Sigmoid colon (tissue), 7 donors: ENCODE measurements around the gene CAD. TPM values are rescaled to one million over a fixed set of nuclear protein-coding genes. Genes with fewer than 3 reads are reported as not detected.

Experiments
- DNase-seq: peaks from one replicate; pipeline ENCODE4 v3.0.0-alpha.2; 2019
- H3K27ac ChIP-seq, 4 donors: fragments of 200-600 bp; sonication (generic); one replicate each; pipeline ENCODE4 v1.5.1; 2016 to 2019; ENCODE audit warnings: mild to moderate bottlenecking in 1 of 4
- H3K27me3 ChIP-seq, 3 donors: fragments of 200-600 bp; sonication (generic); one replicate each; pipeline ENCODE4 v1.5.1; 2019; ENCODE audit warnings: mild to moderate bottlenecking in 1 of 3
- H3K36me3 ChIP-seq, 4 donors: fragments of 200-600 bp; sonication (generic); one replicate each; pipeline ENCODE4 v1.5.1; 2016 to 2019
- H3K4me1 ChIP-seq, 4 donors: fragments of 200-600 bp; sonication (generic); one replicate each; pipeline ENCODE4 v1.5.1; 2017 to 2019
- H3K4me3 ChIP-seq, 4 donors: fragments of 200-600 bp; sonication (generic); one replicate each; pipeline ENCODE4 v1.5.1; 2017 to 2019; ENCODE audit warnings: mild to moderate bottlenecking in 2 of 4, moderate library complexity in 1 of 4
- H3K9me3 ChIP-seq, 4 donors: fragments of 200-600 bp in 3 of 4; sonication (generic) in 3 of 4; one replicate each; pipeline versions ENCODE4 v1.5.1 to v1.6.1; 2013 to 2019
- EP300 ChIP-seq, 4 donors: sonication (generic); formaldehyde crosslinking; IDR thresholded peaks; one replicate each; pipeline ENCODE4 v1.6.1; 2017; ENCODE audit warnings: antibody characterized with exemption in 4 of 4
- POLR2A ChIP-seq, 2 donors: fragments of 450-650 bp; IDR thresholded peaks; one replicate each; pipeline ENCODE4 v1.6.1; 2016; ENCODE audit warnings: antibody characterized with exemption in 2 of 2, mild to moderate bottlenecking in 2 of 2, moderate library complexity in 2 of 2
- POLR2AphosphoS5 ChIP-seq, 4 donors: sonication (generic); formaldehyde crosslinking; IDR thresholded peaks; one replicate each; pipeline ENCODE4 v1.6.1; 2017; ENCODE audit warnings: antibody characterized with exemption in 4 of 4
- WGBS, 2 donors: extraction: QIAGEN DNeasy Blood & Tissue Kit; methylation state at CpG; one replicate each; pipeline ENCODE4 v1.1.7; 2013; 5-methylcytosine and 5-hydroxymethylcytosine counted together
- intact Hi-C: fragments of 100-400 bp; cut with DNase I; formaldehyde crosslinking; loops from one replicate; pipeline ENCODE4 v1.15.1; 2023
- polyA plus RNA-seq, 3 donors: library from polyadenylated mRNA; stranded (reverse); fragments of 200-250 nt; gene quantifications; one replicate each; pipeline ENCODE4 v1.2.3, GENCODE V29; 2013
- total RNA-seq, 4 donors: library from RNA; depleted of rRNA; stranded (reverse); fragments of >200 nt; gene quantifications; one replicate each; pipeline ENCODE4 v1.1.0, GENCODE V29; 2016
- TF ChIP-seq, protein P1 (sequence below), 4 experiments: fragments of 450-650 bp in 3 of 4; fragments of 200-600 bp in 1 of 4; IDR thresholded peaks; one replicate each; pipeline ENCODE4 v1.5.1; 2016 to 2019; ENCODE audit warnings: antibody characterized with exemption in 4 of 4, mild to moderate bottlenecking in 3 of 4, moderate library complexity in 2 of 4
- donor health status: healthy with polysubstance abuse.
- donor health status: Bipolar disorder and iron deficiency.
- donor health status: healthy.

CAD gene
- total and polyA plus RNA-seq, 7 donors = 1.8 to 27.4 (median 12.8) TPM

DNA sequence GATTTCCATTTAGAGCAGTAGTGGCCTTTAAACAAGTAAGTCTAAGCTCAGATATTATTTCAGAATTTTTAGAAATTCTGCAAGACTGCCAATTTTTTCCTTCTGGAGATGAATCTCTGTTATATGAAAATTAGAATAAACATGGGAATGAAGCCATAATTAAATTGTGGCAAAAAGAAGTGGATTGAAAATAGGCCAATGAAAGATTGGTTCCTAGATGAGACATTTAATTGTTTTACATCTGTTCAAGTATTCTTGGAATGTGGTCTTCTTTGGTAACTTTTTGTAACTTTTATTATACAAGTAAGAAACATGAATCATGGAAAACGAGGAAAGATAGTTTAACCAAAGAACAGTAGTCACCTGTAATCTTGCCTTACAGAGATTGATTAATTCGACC, 10.3 kb downstream of the CAD start:
- TF ChIP-seq POLR2A (IDR thresholded peaks at IDR 0.05) (no peak), EP300 (IDR thresholded peaks at IDR 0.05) (no peak), POLR2AphosphoS5 (IDR thresholded peaks at IDR 0.05) (no peak)
- TF ChIP-seq, protein P1, sequence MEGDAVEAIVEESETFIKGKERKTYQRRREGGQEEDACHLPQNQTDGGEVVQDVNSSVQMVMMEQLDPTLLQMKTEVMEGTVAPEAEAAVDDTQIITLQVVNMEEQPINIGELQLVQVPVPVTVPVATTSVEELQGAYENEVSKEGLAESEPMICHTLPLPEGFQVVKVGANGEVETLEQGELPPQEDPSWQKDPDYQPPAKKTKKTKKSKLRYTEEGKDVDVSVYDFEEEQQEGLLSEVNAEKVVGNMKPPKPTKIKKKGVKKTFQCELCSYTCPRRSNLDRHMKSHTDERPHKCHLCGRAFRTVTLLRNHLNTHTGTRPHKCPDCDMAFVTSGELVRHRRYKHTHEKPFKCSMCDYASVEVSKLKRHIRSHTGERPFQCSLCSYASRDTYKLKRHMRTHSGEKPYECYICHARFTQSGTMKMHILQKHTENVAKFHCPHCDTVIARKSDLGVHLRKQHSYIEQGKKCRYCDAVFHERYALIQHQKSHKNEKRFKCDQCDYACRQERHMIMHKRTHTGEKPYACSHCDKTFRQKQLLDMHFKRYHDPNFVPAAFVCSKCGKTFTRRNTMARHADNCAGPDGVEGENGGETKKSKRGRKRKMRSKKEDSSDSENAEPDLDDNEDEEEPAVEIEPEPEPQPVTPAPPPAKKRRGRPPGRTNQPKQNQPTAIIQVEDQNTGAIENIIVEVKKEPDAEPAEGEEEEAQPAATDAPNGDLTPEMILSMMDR (IDR thresholded peaks at IDR 0.05) = no peak
- Histone ChIP-seq H3K4me1 (no peaks in the 10 kb centered on the region), H3K4me3 (no peak overlapping the region), H3K9me3 (no peaks in the 10 kb centered on the region), H3K27ac (no peak overlapping the region), H3K27me3 (no peaks in the 10 kb centered on the region), H3K36me3 (peaks cover 14 to 100% (median 56%) of the 10 kb centered on the region in 4 donors)
- intact Hi-C loops = no loop called here
- 82 to 89% methylated on average over 2 of the region's 2 CpGs for WGBS, 2 donors
- no peak for DNase-seq

DNA sequence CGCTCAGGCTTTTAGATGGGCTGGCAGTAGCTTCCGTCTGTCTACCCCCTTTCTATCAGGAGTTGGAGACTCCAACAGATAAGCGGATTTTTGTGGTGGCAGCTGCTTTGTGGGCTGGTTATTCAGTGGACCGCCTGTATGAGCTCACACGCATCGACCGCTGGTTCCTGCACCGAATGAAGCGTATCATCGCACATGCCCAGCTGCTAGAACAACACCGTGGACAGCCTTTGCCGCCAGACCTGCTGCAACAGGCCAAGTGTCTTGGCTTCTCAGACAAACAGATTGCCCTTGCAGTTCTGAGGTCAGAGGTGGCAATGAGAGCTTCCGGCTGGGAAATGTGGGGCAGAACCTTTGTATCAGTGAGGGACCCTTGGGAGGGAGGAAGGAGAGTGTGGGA, 14.8 kb downstream of the CAD start:
- H3K27me3 ChIP-seq = no peaks in the 10 kb centered on the region
- H3K4me3 ChIP-seq = no peak overlapping the region
- H3K27ac ChIP-seq = no peak overlapping the region
- no peaks in the 10 kb centered on the region for H3K9me3 ChIP-seq
- 96 to 97% methylated on average over 13 of the region's 13 CpGs for WGBS, 2 donors
- peak; percentile 33 for DNase-seq
- intact Hi-C loops = no loop called here
- H3K36me3 ChIP-seq = peaks cover 25 to 100% (median 59%) of the 10 kb centered on the region in 4 donors
- no peaks in the 10 kb centered on the region for H3K4me1 ChIP-seq
- TF ChIP-seq POLR2A (IDR thresholded peaks at IDR 0.05) (no peak), POLR2AphosphoS5 (IDR thresholded peaks at IDR 0.05) (no peak), EP300 (IDR thresholded peaks at IDR 0.05) (no peak)
- TF ChIP-seq, protein P1 (IDR thresholded peaks at IDR 0.05) = no peak

DNA sequence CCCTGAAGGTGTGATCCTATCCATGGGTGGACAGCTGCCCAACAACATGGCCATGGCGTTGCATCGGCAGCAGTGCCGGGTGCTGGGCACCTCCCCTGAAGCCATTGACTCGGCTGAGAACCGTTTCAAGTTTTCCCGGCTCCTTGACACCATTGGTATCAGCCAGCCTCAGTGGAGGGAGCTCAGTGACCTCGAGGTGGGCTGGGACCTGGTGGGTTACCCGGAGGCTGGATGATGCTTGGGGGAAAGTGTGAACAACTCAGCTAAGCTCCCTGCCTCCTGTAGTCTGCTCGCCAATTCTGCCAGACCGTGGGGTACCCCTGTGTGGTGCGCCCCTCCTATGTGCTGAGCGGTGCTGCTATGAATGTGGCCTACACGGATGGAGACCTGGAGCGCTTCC, 16.2 kb downstream of the CAD start:
- no peaks in the 10 kb centered on the region for H3K9me3 ChIP-seq
- peak; percentile 48 for DNase-seq
- H3K27me3 ChIP-seq = no peaks in the 10 kb centered on the region
- no peak overlapping the region for H3K27ac ChIP-seq
- WGBS, 2 donors = 95 to 96% methylated on average over 14 of the region's 14 CpGs
- peaks cover 28 to 100% (median 69%) of the 10 kb centered on the region in 4 donors for H3K36me3 ChIP-seq
- H3K4me1 ChIP-seq = no peaks in the 10 kb centered on the region
- TF ChIP-seq, protein P1 (IDR thresholded peaks at IDR 0.05) = no peak
- no peak for TF ChIP-seq POLR2A (IDR thresholded peaks at IDR 0.05)
- no peak for TF ChIP-seq EP300 (IDR thresholded peaks at IDR 0.05)
- TF ChIP-seq POLR2AphosphoS5 (IDR thresholded peaks at IDR 0.05) = no peak
- H3K4me3 ChIP-seq = no peak overlapping the region
- intact Hi-C loops = no loop called here

DNA sequence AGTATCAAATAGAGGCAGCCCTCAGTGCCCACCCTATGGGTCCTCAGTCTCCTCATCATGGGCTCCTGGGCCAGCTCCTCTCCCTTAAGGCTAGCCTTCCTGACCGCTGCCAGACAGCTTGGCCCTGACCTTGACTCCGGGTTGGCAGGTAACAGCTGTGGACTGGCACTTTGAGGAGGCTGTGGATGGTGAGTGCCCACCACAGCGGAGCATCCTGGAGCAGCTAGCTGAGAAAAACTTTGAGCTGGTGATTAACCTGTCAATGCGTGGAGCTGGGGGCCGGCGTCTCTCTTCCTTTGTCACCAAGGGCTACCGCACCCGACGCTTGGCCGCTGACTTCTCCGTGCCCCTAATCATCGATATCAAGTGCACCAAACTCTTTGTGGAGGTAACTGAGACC, 19.0 kb downstream of the CAD start:
- Histone ChIP-seq H3K27ac (no peak overlapping the region), H3K4me3 (no peak overlapping the region), H3K27me3 (no peaks in the 10 kb centered on the region), H3K4me1 (no peaks in the 10 kb centered on the region), H3K36me3 (peaks cover 30 to 100% (median 83%) of the 10 kb centered on the region in 4 donors), H3K9me3 (no peaks in the 10 kb centered on the region)
- peak; percentile 33 for DNase-seq
- TF ChIP-seq, protein P1 (IDR thresholded peaks at IDR 0.05) = no peak
- TF ChIP-seq POLR2AphosphoS5 (IDR thresholded peaks at IDR 0.05) = no peak
- TF ChIP-seq POLR2A (IDR thresholded peaks at IDR 0.05) = no peak
- TF ChIP-seq EP300 (IDR thresholded peaks at IDR 0.05) = no peak
- 97% methylated on average over 12 of the region's 12 CpGs for WGBS, 2 donors
- intact Hi-C loops = no loop called here

DNA sequence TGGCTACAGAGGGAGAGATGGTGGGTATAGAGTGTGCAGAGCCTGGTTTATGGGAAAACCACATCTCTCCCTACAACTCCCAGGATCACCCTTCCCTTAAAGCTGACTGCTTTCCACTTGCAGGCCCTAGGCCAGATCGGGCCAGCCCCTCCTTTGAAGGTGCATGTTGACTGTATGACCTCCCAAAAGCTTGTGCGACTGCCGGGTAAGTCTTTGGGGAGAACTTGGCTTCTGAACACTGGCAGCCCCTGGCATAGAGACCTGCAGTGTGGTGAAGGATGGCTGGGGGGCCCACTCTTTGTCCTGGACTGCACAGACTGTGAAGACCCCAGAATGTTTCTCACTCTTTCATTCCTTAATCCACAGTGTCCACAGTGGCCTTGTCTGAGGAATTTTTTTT, 19.5 kb downstream of the CAD start:
- peak; percentile 40 for DNase-seq
- Histone ChIP-seq H3K4me3 (no peak overlapping the region), H3K36me3 (peaks cover 30 to 100% (median 83%) of the 10 kb centered on the region in 4 donors), H3K9me3 (no peaks in the 10 kb centered on the region), H3K27ac (no peak overlapping the region), H3K4me1 (no peaks in the 10 kb centered on the region), H3K27me3 (no peaks in the 10 kb centered on the region)
- TF ChIP-seq POLR2A (IDR thresholded peaks at IDR 0.05) = no peak
- TF ChIP-seq, protein P1 (IDR thresholded peaks at IDR 0.05) = no peak
- no peak for TF ChIP-seq EP300 (IDR thresholded peaks at IDR 0.05)
- TF ChIP-seq POLR2AphosphoS5 (IDR thresholded peaks at IDR 0.05) = no peak
- intact Hi-C loops = no loop called here
- WGBS, 2 donors = 95 to 98% methylated on average over 3 of the region's 3 CpGs
